RKO (cell line): ENCODE results near the gene GABRB1.
A peak's percentile ranks its signal among the peaks of the same experiment; 100 is the strongest.

Experiments
- DNase-seq: peaks from one replicate; pipeline ENCODE4 v3.0.0-alpha.2; 2016; ENCODE audit warnings: low spot score

Gene GABRB1

GRCh38 chr4:47031011-47031678 is at the start of gene GABRB1:
GABRB1 (plus strand) TSS chr4:47031567.
- DNase-seq, result no peak

- DNase-seq, result no peak
Measured at GRCh38 chr4:46984781-46985180, 46.6 kb upstream of the GABRB1 start.

GRCh38 chr4:46986922-46987638 is 44.3 kb upstream of the GABRB1 start:
- no peak for DNase-seq

GRCh38 chr4:46992338-46992737 is 39.0 kb upstream of the GABRB1 start:
- no peak for DNase-seq

- no peak for DNase-seq
Measured at GRCh38 chr4:46993075-46994006, 38.0 kb upstream of the GABRB1 start, which contains the start of gene GABRA4. GABRA4 (minus strand) TSS chr4:46993581; CDS start chr4:46993424, 157 bp downstream.

- DNase-seq, result no peak
Measured at GRCh38 chr4:46994007-46994405, 37.4 kb upstream of the GABRB1 start.

- no peak for DNase-seq
Measured at GRCh38 chr4:46999566-46999965, 31.8 kb upstream of the GABRB1 start.

- DNase-seq, result no peak
Measured at GRCh38 chr4:47000406-47000805, 31.0 kb upstream of the GABRB1 start.

- DNase-seq, result peak; percentile 54
Measured at GRCh38 chr4:47002580-47002979, 28.8 kb upstream of the GABRB1 start.

GRCh38 chr4:47010347-47010911 is 20.9 kb upstream of the GABRB1 start:
- DNase-seq, result no peak

GRCh38 chr4:47010912-47011446 is 20.4 kb upstream of the GABRB1 start:
- DNase-seq, result no peak

GRCh38 chr4:47012676-47013075 is 18.7 kb upstream of the GABRB1 start:
- no peak for DNase-seq

GRCh38 chr4:47013373-47013772 is 18.0 kb upstream of the GABRB1 start:
- no peak for DNase-seq

GRCh38 chr4:47017081-47017480 is 14.3 kb upstream of the GABRB1 start:
- no peak for DNase-seq

GRCh38 chr4:47017494-47017893 is 13.9 kb upstream of the GABRB1 start:
- DNase-seq, result peak; percentile 68

- DNase-seq, result no peak
Measured at GRCh38 chr4:47031751-47032404, 511 bp downstream of the GABRB1 start.

- DNase-seq, result no peak
Measured at GRCh38 chr4:47032405-47033106, 1.2 kb downstream of the GABRB1 start.

- no peak for DNase-seq
Measured at GRCh38 chr4:47038263-47038662, 6.9 kb downstream of the GABRB1 start.

- no peak for DNase-seq
Measured at GRCh38 chr4:47040828-47041227, 9.5 kb downstream of the GABRB1 start.

GRCh38 chr4:47043821-47044220 is 12.5 kb downstream of the GABRB1 start:
- no peak for DNase-seq

GRCh38 chr4:47045261-47045660 is 13.9 kb downstream of the GABRB1 start:
- DNase-seq, result no peak
